GM12892 (cell line): Measurements from ENCODE around the gene SLC9A3.

Experiments
- POLR2A ChIP-seq: IDR thresholded peaks from 2 replicates; pipeline ENCODE4 v1.6.1; 2011; ENCODE audit warnings: low read depth, low read length, control low read depth
- POLR2AphosphoS5 ChIP-seq: IDR thresholded peaks from 2 replicates; pipeline ENCODE4 v1.6.1; 2011; ENCODE audit warnings: low read depth, low read length, control low read depth
- TAF1 ChIP-seq: IDR thresholded peaks from 2 replicates; pipeline ENCODE4 v1.6.1; 2011; ENCODE audit warnings: low read depth, mild to moderate bottlenecking, control low read depth, low read length, borderline replicate concordance

- TF ChIP-seq POLR2A (no peak), POLR2AphosphoS5 (no peak), TAF1 (no peak)
Measured at GRCh38 chr5:488744-489688, 35.2 kb downstream of the SLC9A3 start.
